ENCODE results near the gene ANKS1B.
"Not testable (repeated sequence)": the region's sequence is repeated elsewhere in the genome, so short reads cannot be mapped to it uniquely, and the experiment has no call there.

ANKS1B gene

DNA sequence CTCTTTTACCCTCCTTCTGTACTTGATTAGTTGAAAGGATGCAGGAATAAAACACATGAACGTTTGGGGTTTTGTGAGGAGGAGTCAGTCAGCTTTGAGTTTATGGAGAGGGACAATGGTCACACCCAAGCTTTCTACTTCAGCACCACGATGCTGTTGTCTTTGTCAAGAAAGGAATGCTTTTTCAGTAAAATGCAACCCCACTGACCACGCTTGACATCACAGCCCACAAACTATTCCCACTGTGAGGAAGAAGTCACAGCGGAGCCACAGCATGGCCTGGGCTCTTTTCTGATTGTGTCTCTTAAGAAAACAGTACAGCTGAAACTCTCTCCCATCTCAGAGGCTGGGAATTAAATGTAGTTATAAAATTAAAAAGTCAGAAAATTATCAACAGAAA lies 1204.5 kb downstream of the ANKS1B start:
- no peak for DNase-seq

DNA sequence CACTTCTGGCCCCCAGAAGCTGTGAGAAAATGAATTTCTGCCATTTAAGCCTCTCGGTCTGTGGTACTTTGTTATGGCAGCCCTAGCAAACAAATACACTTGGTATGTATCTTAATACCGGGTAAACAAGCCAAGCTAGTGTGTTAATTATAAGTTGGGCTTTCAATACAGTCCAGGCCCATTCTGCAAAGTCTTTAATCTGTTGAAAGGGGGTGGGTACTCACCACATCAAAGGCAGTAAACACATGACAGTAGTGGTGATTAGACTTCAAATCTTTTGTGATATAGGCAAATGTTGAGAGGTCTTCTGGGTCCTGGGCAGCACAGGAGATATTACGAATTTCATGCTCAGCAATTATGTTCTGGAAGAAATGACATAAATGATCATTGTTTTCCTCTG lies 1211.9 kb downstream of the ANKS1B start:
- no peak for DNase-seq

DNA sequence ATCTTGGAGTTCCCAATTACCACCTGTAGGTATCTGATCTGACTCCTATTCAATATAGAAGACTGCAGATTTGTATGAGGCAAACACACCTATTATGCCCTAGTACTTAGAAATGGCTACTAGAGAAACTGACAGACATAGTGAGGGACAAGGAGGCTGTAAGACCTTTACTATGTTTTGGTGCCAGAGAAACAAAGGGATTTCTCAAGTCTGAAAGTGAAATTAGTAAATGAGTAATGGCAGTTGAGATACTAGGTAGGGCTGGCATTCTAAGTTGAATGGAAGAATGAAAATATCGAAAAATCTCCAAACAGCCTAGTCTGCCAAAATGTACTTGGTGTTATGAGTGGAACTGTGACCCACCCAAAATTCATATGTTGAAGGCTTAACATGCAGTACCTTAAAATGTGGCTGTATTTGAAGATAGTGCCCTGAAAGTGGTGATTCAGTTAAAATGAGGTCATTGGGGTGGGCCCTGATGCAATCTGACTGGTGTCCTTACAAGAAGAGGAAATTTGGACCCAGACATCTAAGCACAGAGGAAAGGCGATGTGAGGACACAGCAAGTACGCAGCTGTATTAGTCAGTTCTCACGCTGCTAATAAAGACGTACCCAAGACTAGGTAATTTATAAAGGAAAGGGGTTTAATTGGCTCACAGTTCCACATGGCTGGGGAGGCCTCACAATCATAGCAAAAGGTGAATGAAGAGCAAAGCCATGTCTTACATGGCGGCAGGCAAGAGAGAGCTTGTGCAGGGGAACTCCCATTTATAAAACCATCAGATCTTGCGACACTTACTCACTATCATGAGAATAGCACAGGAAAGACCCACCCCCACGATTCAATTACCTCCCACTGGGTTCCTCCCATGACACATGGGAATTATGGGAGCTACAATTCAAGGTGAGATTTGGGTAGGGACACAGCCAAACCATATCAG lies 1212.7 kb downstream of the ANKS1B start:
- no peak for DNase-seq

DNA sequence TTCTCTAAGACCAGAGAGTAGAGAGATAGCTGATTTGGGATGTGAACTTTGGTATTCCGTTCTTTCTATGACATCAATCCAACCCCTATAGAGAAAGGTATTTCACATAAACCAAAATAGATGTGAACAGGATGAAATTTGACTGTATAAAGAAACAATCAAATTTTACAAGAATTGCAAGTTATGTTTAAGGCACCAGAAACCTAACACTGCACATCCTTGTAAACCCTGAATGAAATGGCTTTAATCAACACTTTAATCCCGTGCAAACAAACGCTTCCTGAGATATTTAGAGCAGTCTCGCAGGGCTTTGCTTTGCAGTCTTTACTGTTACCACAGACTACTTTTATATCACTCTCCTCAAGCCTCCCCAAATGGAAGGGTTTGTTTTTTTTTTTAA lies 1214.5 kb downstream of the ANKS1B start:
- DNase-seq, result no peak

DNA sequence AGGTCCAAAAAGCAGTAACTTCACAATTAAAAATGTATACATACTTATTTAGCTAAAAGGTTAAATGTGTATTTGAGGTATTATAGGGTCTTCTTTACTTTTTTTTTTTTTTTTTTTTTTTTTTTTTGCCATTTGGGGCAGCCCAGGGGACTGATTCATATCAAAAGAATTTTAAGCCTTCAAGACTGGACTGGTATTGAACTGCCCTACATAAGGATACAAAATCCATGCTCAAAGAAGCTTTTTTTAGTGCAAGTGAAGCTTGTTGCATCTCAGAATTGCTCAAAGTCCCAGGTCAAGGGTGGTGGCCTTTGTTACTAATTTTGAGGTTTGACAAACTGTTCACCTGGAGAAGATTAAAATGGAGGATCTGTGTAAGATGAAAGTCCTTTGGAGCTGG lies 1215.7 kb downstream of the ANKS1B start:
- DNase-seq, result no peak

DNA sequence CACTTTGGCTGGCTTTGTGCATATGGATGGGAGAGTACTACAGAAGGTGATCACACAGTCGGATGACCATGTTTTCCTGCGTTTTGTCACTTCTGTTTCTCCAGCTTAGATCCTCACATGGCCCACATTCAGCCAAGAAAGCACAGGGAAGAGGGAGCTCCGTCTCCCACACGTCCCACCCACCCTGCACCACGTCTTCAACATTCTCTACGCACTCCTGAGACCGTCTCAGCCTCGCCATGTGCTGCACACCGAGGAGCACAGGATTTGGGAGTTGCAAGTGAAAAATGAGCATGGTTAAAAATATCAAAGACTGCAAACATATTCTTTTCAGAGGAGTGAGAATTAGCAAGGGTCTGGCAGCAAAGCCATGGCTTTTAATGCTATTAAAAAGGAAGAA lies 1217.5 kb downstream of the ANKS1B start:
- no peak for DNase-seq

DNA sequence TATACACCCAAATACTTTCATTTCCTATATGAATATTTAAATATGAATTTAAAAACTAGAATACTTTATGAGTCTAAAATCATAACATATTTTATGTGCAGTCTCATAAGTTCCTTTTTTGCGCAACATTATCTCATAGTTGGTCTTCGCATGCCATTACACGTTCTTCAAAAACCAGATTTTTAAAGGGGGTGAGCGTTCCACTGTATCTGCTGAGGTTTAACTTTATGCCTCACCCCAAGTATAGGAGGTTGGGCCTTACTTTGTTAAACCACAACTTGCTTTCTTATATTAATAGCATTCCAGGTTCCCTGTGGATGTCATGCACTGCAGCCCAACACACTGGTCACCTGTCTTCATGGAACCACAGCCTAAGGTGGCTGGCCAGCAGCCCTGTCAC lies 1221.1 kb downstream of the ANKS1B start:
- DNase-seq, result no peak

DNA sequence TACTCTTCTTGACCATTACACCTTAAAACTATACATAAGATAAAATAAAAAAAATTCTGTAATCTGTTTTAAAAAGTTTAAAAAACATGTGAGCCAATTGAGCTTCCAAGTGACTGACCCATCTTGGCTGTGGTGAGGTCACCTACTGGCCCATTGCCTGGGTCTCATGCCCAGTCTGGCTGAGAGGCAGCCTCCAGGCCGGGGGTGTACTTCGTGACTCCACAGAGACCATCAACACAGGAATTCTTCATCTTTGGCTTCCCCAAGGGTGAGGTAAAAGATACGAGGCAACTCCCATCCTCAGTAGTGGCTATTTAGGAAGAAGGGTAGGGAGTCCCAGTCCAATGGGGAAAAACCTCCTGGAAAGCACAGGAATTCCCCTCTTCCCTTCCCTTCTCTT lies 1226.4 kb downstream of the ANKS1B start:
- no peak for DNase-seq

DNA sequence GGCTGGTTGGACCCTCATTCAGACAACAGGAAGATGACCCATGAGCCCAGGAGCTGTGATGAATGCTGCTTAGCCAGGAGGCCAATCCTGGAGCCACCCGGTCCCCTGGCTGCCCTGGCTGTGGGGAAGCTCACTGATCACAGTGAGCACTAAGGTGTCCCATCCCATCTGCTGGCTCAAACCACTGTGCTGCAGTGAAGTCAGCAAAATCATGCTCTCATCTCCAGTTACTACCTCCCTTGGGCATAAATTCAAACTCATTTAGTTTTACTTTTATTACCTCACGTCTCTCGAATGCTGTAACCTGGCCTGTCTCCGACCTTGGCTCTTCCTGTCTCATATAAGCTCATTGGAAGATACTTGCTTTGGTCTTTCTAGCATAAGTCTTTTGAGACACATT lies 1227.3 kb downstream of the ANKS1B start:
- DNase-seq, result no peak

DNA sequence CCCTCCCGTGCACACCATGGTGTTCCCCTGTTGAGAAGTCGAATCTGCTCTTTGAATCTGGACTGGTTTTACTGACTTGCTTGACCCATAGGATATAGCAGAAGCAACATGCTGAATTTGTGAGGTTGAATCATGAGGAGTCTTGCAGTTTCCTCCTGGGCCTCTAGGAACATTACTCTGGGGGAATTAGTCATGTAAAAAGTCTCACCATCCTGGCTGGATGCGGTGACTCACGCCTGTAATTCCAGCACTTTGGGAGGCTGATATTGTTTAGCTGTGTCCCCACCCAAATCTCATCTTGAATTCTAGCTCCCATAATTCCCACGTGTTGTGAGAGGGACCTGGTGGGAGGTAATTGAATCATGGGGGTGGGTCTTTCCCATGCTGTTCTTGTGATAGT lies 1228.9 kb downstream of the ANKS1B start:
- not testable (repeated sequence) for DNase-seq

DNA sequence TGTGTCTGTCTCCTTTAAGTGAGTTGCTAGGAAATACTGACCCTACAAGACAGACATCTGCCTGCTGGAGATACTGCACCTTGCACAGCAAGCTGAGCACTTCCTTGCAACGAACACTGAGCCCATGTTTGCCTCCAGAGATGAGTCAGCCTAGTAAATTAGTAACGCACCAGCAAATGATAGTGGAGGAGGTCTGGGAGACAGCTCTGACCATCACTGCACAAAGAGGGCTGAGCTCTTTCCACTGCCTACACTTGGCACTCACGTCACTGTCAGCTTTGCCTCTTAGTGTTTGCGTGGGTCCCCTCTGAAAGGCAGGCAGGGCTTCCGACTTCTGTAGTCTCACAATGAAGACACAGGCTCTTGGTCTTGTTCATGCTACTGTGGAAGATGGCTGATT lies 1230.6 kb downstream of the ANKS1B start:
- no peak for DNase-seq

DNA sequence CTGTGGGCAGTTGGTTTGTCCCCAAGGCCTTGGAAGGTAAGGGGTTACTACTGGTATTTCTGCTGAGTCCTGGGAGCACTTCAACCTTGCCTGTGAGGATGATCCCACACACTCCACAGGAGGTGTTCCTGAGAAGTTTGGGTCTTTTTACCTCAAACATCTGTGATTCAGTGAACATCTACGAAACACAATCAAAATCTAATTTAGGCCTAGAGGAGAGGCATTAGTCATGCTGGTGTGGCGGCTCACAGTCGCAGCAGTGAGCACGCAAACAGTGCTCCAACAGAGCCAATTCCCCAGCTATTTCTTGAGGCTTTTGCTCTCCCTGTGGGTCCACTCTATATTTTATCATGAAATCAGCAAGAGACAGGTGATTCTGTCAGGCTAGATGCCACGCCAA lies 1232.0 kb downstream of the ANKS1B start:
- DNase-seq, result no peak

DNA sequence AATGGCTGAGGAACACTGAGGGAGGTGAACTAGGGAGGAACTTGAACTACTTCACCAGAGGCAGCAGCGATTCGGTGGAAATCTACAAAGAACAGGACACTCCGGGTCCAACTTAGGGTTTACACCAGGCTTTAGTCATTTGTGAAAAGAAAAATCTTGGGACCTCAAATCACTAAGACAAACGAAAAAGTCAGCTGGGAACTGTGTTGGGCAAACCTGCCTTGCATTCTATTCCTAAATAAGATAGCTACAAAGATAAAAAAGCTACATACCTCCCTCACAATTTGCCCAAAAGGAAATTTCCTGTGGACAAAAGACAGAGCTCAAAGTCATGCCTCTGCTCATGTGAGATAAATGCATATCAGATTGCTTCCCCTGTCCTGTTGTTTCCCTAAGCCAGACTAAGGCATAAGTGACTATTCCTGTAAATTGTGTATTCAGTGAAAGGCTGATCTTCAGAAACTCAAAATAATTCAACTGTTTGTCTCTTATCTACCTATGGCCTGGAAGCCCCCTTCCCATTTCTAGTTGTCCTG lies 1233.1 kb downstream of the ANKS1B start:
- DNase-seq, result no peak

DNA sequence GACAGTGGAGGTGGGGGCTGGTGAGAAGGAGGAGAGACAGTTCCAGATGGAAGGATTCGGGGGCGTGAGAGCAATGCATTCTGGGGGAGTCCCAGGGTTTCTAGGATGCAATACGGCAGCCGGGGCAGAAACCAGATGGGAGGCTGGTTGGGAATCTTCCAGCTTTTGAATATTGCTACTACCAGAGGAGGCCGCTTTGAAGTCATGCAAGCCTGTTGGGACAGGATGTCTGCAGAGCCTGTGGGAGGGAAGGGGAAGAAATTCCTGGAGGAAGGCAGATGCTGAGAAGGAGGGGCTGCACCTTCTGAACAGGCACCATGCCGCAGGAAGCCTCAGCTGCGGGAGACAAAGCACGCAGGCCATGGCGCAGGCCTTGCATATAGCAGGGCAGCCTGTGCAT lies 1234.2 kb downstream of the ANKS1B start:
- no peak for DNase-seq

DNA sequence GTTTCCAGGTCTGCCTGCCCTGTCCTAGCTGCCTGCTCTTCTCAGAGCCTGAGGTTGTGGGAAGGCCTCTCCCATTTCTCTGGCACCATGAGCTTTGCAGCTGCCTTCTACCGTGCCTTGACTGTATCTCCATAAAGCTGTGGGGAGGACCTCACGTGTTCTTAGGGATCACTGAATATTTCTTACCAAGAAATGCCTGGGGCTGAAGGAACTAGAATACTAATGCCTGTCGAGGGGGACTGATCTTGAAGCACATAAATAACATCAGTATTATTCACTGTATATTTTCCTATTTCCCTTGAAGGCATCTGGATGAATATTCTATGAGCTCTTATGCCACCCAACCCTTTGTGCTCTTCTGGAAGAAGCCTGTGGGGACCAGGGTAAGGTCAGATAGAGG lies 1236.3 kb downstream of the ANKS1B start:
- DNase-seq, result no peak

DNA sequence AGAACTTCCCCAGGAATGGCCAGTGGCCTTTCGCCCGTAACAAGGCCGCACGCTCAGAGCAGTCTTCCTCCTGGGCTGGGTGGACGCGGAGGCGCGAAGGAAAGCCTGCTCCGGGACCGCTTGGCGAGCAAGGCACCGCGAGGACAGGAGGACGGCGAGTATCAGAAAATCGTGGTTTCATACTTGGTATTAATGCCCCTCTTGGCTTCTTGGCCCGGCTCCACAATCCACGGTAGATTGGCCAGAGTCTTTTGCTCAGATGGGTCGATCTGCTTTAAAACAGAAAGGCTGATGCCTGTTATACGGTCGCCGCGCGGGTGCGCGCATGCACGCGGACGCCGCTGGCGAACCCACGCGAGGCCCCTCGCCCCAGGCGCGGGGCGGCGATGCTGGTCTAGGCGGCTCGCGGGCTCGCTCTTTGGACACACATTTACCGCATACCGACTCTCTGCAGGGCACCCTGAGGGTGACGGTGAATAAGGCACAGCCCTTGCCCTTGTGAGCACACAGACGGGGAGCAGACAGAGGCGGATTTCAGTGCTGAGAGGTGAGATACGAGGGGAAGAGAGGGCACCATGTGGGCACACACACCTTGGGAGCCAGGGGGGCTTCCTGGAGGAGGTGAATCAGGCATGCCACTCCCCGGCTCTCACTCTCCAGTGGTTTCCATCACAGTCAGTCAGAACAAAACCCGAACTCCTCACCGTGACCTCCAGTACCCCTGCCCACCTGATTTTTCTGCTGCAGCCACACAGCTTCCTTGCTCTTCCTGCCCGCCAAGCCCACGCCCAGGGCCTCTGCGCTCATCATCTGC lies 1239.0 kb downstream of the ANKS1B start:
- no peak for DNase-seq

DNA sequence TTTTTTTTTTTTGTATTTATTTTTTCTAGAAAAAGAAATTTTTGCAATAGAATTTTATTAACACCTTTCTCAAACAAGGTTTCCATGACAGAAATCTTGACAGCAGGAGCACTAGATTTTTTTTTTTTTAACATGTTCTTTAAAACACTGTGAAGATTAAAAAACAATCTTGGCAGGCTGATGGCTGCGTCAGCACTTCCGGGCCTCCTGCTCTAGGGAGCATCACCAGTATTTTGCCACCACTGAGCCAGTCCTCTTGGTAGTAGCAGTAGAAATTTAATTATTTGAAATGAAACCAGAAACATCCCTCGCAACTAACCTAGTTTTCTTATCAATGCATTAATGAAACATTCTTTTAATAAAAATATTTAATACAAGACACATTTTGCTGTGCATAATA lies 1240.1 kb downstream of the ANKS1B start:
- DNase-seq, result no peak

DNA sequence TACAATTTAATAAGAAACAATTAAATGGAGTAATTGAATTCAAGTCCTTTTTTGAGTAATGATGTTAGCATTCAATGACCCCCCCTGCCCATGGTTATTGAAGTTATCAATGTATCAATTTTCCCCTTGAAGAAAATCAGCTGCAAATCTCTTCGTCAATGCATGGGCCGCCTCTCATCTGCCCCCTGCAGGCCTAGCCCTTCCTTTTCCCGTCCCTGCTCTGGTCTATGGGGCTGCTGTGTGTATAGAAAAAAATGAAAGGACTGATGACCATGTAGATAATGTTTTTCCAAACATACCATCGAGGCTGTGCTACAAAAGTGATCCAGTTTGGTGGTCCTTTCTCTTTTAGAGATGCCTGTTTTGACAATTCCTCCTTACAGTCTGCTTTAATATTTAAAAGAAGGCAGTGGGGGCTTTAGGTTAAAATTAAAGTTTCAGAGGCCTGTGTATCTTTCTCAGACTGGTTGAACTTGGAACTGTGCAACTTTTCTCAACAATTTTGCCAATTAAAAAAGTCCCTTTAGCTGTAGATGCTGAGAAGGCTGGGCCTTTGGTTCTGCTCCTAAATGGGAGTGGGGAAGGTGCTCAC lies 1241.3 kb downstream of the ANKS1B start:
- no peak for DNase-seq

DNA sequence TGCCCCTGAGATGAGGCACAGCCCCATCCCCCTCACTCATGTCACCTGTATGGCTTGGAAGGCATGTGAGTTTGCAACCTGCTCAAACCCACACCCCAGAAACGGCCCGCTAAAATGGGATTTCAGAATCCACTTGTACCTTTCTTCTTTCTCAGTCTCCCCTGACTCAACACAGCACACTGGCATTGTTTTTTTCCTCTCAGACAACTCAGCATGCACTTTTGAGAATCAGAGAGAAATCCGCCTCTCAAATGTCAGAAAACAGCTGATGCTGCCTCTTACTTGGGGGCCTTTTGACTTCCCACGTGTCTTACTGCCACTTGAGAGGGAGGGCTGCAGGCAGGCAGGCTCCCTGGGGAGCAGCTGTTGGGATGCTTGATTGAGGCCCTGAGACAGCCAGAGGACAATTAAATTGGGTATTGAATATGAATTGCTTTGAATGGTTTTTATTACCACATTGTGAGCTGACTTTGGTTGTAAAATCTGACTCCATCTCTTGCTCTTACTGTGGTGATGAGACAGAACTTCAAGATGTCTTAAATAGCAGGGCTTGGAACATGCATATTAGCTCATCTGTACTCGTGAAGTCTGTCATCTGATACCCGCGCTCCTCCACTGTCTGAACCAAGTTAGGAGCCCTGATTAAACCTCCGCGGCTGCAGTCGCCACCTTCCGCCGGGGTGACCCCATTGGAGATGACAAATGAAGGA lies 1243.0 kb downstream of the ANKS1B start:
- DNase-seq, result no peak

DNA sequence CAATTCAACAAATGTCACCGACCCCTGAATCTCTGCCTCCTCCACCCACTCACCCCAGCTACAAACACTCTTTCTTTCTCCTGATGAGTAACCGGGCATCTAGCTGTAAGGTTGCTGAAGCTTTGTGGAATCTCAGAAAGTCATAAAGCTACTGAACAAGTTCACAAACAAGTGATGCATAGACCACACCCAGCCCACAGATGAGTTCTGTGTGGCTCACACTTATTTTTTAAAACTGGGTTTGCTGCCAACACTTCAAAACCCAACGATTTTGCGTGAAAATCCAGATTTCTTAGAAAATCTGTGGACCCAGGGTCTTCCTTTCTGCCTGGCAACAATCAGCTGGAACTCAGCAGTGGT lies 1243.6 kb downstream of the ANKS1B start:
- no peak for DNase-seq

DNA sequence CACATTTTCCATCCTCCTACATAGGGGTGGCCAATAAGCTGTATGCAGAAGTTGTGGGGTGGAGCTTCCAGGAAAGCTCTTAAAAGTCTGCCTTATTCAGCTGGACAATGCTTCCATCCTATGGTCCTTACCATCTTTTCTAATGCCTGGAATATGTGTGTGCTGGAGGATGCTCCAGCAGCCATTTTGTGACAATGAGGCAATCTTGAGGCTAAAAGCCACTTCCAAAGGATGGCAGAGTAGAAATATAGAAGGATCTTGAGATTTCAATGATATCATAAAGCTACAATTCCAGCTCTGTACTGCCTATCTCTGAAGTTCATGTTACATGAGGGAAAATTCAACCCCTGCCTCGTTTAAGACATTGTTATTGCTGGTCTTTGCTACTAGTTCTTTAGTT lies 1244.0 kb downstream of the ANKS1B start:
- no peak for DNase-seq

DNA sequence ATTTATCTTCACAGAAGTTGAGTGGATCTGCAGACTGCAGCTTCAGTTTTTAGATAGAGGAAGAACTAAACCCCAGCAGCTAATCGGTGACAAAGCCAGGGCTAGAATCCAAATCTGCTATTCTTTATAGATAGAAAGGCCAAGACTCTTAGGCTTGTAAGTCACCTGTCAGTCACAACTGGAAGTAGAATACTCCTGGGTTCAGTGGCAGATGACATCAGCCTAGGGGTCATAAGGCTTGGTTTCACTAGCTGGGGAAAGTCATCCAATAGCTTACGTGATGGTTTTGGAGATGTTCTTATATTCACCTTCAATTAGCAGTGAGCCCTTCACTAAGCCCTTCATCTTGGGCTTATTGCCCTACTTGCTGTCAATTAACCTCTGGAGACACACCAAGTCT lies 1246.2 kb downstream of the ANKS1B start:
- DNase-seq, result no peak

DNA sequence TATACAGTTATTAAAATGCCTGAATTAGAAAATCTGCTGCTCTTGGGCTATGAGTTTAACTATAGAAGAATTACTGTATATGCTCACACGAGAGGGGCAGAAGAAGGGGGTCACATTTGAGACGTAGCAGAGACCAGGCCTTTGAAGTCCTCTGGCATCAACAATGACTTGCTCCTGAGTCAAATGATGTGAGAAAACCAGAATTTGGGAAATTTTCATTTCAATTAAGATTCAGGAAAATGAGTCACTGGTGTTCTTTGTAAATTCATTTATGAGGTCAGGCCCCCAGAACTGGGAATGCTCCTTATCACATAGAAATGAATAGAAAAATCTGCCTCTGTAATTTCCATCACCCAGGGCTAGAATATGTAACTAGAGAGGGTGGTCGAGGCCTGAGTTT lies 1246.7 kb downstream of the ANKS1B start:
- DNase-seq, result no peak
